ENCODE results near the gene TRIM2.

Gene TRIM2

DNA sequence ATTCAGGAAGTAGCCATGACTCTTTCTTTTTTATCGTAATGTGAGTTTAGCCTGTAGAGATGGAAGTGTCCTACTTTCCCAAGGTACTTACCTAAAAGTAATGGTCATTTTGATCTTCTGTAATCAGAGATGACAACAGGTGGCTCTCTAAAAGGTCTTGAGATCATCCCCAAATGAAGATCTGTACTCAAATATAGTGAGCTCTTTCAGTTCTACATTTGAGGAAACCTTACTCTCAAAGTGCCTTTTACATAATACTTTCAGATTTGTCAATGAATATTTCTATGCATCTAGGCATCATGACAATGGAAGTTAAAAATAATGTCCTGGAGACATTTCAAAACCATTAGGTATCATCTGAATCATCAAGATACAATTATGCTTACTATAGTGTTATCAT lies 123.0 kb downstream of the TRIM2 start:
- no peak for DNase-seq (ENCODE audit: low read depth)
- TF ChIP-seq, protein P1, sequence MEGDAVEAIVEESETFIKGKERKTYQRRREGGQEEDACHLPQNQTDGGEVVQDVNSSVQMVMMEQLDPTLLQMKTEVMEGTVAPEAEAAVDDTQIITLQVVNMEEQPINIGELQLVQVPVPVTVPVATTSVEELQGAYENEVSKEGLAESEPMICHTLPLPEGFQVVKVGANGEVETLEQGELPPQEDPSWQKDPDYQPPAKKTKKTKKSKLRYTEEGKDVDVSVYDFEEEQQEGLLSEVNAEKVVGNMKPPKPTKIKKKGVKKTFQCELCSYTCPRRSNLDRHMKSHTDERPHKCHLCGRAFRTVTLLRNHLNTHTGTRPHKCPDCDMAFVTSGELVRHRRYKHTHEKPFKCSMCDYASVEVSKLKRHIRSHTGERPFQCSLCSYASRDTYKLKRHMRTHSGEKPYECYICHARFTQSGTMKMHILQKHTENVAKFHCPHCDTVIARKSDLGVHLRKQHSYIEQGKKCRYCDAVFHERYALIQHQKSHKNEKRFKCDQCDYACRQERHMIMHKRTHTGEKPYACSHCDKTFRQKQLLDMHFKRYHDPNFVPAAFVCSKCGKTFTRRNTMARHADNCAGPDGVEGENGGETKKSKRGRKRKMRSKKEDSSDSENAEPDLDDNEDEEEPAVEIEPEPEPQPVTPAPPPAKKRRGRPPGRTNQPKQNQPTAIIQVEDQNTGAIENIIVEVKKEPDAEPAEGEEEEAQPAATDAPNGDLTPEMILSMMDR (IDR thresholded peaks at IDR 0.05; ENCODE audit: low read length, missing control alignments): no peak
- H3K4me3 ChIP-seq (replicated peaks; ENCODE audit: low read depth, low read length): no peak overlapping the region

DNA sequence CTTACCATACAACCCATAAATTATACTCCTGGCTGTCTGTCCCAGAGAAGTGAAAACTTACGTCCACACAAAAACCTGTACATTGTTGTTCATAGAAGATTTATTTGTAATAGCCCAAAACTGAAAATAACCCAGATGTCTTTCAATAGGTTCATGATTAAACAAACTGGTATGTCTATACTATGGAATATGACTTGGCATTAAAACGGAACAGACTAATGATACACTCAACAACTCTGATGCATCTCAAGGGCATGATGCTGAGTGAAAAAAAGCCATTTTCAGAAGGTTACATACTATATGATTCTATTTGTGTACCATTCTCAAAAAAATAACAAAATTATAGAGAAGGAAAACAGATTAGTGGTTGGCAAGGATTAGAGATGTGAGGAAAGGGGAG lies 128.7 kb downstream of the TRIM2 start:
- TF ChIP-seq, protein P1 (IDR thresholded peaks at IDR 0.05; ENCODE audit: low read length, missing control alignments): no peak
- no peak for DNase-seq (ENCODE audit: low read depth)

DNA sequence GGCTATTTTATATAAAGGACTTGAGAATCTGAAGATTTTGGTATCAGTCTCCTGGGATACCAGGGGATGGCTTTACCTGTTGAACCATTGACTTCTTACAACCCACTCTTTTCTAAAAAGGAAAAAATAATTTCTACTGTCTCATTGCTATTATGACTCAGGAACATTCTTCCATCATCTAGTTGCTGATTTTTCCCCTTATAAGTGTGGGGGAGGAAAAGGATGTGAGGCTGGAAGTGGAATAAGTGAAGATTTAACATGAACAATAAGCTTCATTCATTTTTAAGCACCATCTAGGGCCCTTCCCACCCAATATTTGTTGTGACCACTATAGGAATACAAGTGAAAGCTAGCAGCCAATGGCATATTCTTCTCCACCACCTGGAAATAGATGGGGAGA lies 129.6 kb downstream of the TRIM2 start:
- DNase-seq (ENCODE audit: low read depth): no peak
- TF ChIP-seq, protein P1 (IDR thresholded peaks at IDR 0.05; ENCODE audit: low read length, missing control alignments): no peak
- H3K4me3 ChIP-seq (replicated peaks; ENCODE audit: low read depth, low read length): no peak overlapping the region

More for the DNA sequence above, 128.7 kb downstream of the TRIM2 start:
- H3K4me3 ChIP-seq (replicated peaks; ENCODE audit: low read depth, low read length): no peak overlapping the region

DNA sequence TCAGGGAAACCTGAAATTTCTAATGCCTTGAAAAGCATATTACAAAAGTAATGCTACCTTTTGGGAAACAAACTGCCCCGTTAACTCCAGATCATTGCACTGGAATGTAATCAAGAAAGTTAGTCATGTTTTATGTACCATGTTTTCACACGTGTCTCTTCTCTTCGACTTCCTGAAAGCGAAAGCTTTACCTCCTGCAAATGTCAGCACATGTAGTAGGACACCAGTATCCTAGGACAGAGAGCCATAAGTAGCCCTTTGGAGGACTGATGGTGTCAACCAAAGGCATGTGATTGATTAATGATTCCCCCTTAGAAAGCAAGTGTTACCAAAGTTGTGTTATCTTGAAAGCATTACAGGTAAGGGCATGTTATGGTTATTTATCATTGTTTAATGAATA lies 131.4 kb downstream of the TRIM2 start:
- DNase-seq (ENCODE audit: low read depth): no peak
- no peak overlapping the region for H3K4me3 ChIP-seq (replicated peaks; ENCODE audit: low read depth, low read length)
- TF ChIP-seq, protein P1 (IDR thresholded peaks at IDR 0.05; ENCODE audit: low read length, missing control alignments): no peak

DNA sequence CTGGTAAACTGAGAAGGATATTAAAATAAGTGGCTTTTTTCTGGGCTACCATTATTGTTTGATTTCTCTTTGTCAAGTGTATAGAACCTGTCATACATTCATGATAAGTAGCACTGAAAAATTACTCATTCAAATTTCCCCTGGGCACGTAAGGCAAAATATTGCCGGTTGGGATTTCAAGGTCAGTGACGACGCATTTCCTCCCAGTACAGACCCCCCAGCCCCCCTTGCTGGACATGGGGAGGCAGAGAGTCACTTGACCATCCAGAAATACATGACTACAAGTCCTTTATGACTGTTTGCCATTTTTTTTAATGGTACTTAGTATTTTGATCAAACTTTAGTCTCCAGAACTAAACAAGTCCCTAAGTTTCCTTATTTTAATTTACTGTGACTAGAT lies 133.4 kb downstream of the TRIM2 start:
- DNase-seq (ENCODE audit: low read depth): no peak
- H3K4me3 ChIP-seq (replicated peaks; ENCODE audit: low read depth, low read length): no peak overlapping the region
- TF ChIP-seq, protein P1 (IDR thresholded peaks at IDR 0.05; ENCODE audit: low read length, missing control alignments): no peak

DNA sequence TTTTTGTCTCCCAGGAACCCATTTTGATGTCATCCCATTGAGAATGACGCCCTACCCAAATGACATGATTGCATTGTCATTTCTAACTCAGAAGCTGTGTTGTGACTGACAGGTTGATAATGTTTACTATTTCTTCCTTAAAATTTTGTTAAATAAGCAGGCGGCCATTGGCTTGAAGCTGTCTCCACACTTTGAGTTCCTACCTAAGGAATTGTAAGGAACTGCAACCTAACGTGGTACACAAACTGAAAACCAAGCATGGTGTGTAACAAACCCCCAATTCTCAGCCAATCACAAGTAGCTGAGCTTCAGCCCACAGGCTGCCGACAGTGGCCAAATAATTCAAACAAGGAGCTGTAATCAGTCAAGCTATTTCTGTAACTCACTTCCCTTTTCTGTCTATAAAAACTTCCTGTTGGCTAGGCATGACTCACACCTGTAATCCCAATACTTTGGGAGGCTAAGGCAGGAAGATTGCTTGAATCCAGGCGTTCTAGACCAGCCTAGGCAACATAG lies 137.4 kb downstream of the TRIM2 start:
- TF ChIP-seq, protein P1 (IDR thresholded peaks at IDR 0.05; ENCODE audit: low read length, missing control alignments): no peak
- DNase-seq (ENCODE audit: low read depth): peak; percentile 61

More for the DNA sequence above, 137.4 kb downstream of the TRIM2 start:
- no peak overlapping the region for H3K4me3 ChIP-seq (replicated peaks; ENCODE audit: low read depth, low read length)
